K562 (cell line): ENCODE results near the gene ACADVL. TPM values are rescaled to one million over a fixed set of nuclear protein-coding genes. Genes with fewer than 3 reads are reported as not detected.

Experiments
- CC2D1A ChIP-seq: fragments of 450-650 bp; IDR thresholded peaks from 2 replicates; pipeline ENCODE4 v1.6.1; 2017; ENCODE audit warnings: mild to moderate bottlenecking
- CREB1 ChIP-seq, 2 experiments: sonication (generic) in 1 of 2; formaldehyde crosslinking in 1 of 2; IDR thresholded peaks; 2 replicates each; pipeline versions ENCODE4 v1.6.1 to v1.8.0; 2012 to 2022; ENCODE audit warnings: inconsistent platforms in 1 of 2, mild to moderate bottlenecking in 1 of 2, missing genetic modification reagents in 1 of 2, moderate library complexity in 1 of 2
- CREM ChIP-seq: IDR thresholded peaks from 2 replicates; pipeline ENCODE4 v1.6.1; 2014; ENCODE audit warnings: antibody characterized with exemption, low read depth
- HDAC2 ChIP-seq: fragments of 450-650 bp; IDR thresholded peaks from 2 replicates; pipeline ENCODE4 v1.6.1; 2016; ENCODE audit warnings: mild to moderate bottlenecking
- HMGN3 ChIP-seq: IDR thresholded peaks from 2 replicates; pipeline ENCODE4 v1.6.1; 2011; ENCODE audit warnings: borderline replicate concordance, low read depth, mild to moderate bottlenecking, mixed read lengths, low read length; ENCODE audit not compliant: insufficient read length; ENCODE audit errors: extremely low read depth
- RCOR1 ChIP-seq, 2 experiments: IDR thresholded peaks; 2 replicates each; pipeline ENCODE4 v1.6.1; 2012; ENCODE audit warnings: low read depth in 2 of 2, low read length in 2 of 2, borderline replicate concordance in 1 of 2, improper control_type of control experiment in 1 of 2
- SIX5 ChIP-seq, 2 experiments: IDR thresholded peaks; 2 replicates each; pipeline ENCODE4 v1.6.1; 2011; ENCODE audit warnings: low read length in 2 of 2, borderline replicate concordance in 1 of 2, low read depth in 1 of 2, mild to moderate bottlenecking in 1 of 2, moderate library complexity in 1 of 2; ENCODE audit not compliant: insufficient read depth in 1 of 2
- SREBF2 ChIP-seq: sonication (generic); formaldehyde crosslinking; IDR thresholded peaks from 2 replicates; pipeline ENCODE4 v1.4.0; 2020; ENCODE audit warnings: mild to moderate bottlenecking, missing genetic modification reagents
- YY1 ChIP-seq, 3 experiments: IDR thresholded peaks; 2 replicates each; pipeline ENCODE4 v1.6.1; 2011; ENCODE audit warnings: low read length in 2 of 3, mild to moderate bottlenecking in 2 of 3, moderate library complexity in 2 of 3, borderline replicate concordance in 1 of 3, control low read depth in 1 of 3, low read depth in 1 of 3; ENCODE audit not compliant: insufficient read depth in 3 of 3, insufficient replicate concordance in 2 of 3, control insufficient read depth in 1 of 3, insufficient read length in 1 of 3; ENCODE audit errors: extremely low read depth in 1 of 3
- ZBTB8A ChIP-seq: fragments of 450-650 bp; IDR thresholded peaks from 2 replicates; pipeline ENCODE4 v1.6.1; 2018; ENCODE audit warnings: mild to moderate bottlenecking, moderate library complexity; ENCODE audit not compliant: partially characterized antibody
- ZNF146 ChIP-seq: IDR thresholded peaks from one replicate; pipeline ENCODE4 v1.6.1; 2018; ENCODE audit warnings: missing compliant biosample characterization; ENCODE audit not compliant: unreplicated experiment
- ZNF696 ChIP-seq: fragments of 250-450 bp; sonication (Bioruptor Pico); conservative IDR thresholded peaks from 2 replicates; pipeline ENCODE4 v1.4.0; 2020; ENCODE audit warnings: mild to moderate bottlenecking, moderate library complexity
- polyA plus RNA-seq, 8 experiments: library from polyadenylated mRNA; depleted of rRNA in 4 of 8; stranded (reverse) in 5 of 8; unstranded in 3 of 8; fragments of >200 nt; fragmentation: Nextera tagmentation in 2 of 8; fragmentation: Illumina TruSeq in 1 of 8; extraction: Ambion mirVana in 2 of 8; extraction: Trizol in 1 of 8; gene quantifications; 2 replicates each; pipeline versions ENCODE4 v1.2.1 to v1.2.3, GENCODE V29; 2011 to 2014; ENCODE audit warnings: inconsistent platforms in 1 of 8, missing spikeins in 1 of 8
- total RNA-seq, 7 experiments: library from RNA; depleted of rRNA in 6 of 7; stranded (reverse); fragments of >200 nt in 6 of 7; fragmentation: Illumina TruSeq in 2 of 7; extraction: Trizol in 2 of 7; gene quantifications; 2 replicates each; pipeline versions ENCODE4 v1.2.1 to v1.2.3, GENCODE V29; 2011 to 2021; ENCODE audit warnings: low replicate concordance in 1 of 7
- TF ChIP-seq, protein P1 (sequence below): fragments of 200-800 bp; sonication (Bioruptor generic); IDR thresholded peaks from 2 replicates; pipeline ENCODE4 v1.6.1; 2017; ENCODE audit warnings: missing genetic modification characterization, missing compliant biosample characterization
- TF ChIP-seq, protein P2 (sequence below): fragments of 450-650 bp; IDR thresholded peaks from 2 replicates; pipeline ENCODE4 v1.6.1; 2018; ENCODE audit not compliant: partially characterized antibody
- TF ChIP-seq, protein P3 (sequence below): fragments of 250-450 bp; sonication (Bioruptor Pico); IDR thresholded peaks from 2 replicates; pipeline ENCODE4 v1.5.0; 2021

ACADVL gene
- total and polyA plus RNA-seq, 9 of the 15 experiments (the other 6 are each of a cell fraction or from before 2014, with no cell fraction given): 25.5 to 449 (median 214) TPM

GRCh38 chr17:7214300-7215135 lies 5.2 kb upstream of the ACADVL start (continued):
- peak in 1 of 2 experiments; percentile 93; a peak in 3 of 4 replicates for TF ChIP-seq SIX5 (IDR thresholded peaks at IDR 0.05; ENCODE audit: borderline replicate concordance in 1 of 2, insufficient read depth in 1 of 2, low read depth in 1 of 2, low read length in 2 of 2)
- TF ChIP-seq ZNF696 (CRISPR knock-in tag): no peak
- TF ChIP-seq, protein P1, sequence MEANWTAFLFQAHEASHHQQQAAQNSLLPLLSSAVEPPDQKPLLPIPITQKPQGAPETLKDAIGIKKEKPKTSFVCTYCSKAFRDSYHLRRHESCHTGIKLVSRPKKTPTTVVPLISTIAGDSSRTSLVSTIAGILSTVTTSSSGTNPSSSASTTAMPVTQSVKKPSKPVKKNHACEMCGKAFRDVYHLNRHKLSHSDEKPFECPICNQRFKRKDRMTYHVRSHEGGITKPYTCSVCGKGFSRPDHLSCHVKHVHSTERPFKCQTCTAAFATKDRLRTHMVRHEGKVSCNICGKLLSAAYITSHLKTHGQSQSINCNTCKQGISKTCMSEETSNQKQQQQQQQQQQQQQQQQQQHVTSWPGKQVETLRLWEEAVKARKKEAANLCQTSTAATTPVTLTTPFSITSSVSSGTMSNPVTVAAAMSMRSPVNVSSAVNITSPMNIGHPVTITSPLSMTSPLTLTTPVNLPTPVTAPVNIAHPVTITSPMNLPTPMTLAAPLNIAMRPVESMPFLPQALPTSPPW (CRISPR knock-in tag): peak; percentile 92
- TF ChIP-seq, protein P2, sequence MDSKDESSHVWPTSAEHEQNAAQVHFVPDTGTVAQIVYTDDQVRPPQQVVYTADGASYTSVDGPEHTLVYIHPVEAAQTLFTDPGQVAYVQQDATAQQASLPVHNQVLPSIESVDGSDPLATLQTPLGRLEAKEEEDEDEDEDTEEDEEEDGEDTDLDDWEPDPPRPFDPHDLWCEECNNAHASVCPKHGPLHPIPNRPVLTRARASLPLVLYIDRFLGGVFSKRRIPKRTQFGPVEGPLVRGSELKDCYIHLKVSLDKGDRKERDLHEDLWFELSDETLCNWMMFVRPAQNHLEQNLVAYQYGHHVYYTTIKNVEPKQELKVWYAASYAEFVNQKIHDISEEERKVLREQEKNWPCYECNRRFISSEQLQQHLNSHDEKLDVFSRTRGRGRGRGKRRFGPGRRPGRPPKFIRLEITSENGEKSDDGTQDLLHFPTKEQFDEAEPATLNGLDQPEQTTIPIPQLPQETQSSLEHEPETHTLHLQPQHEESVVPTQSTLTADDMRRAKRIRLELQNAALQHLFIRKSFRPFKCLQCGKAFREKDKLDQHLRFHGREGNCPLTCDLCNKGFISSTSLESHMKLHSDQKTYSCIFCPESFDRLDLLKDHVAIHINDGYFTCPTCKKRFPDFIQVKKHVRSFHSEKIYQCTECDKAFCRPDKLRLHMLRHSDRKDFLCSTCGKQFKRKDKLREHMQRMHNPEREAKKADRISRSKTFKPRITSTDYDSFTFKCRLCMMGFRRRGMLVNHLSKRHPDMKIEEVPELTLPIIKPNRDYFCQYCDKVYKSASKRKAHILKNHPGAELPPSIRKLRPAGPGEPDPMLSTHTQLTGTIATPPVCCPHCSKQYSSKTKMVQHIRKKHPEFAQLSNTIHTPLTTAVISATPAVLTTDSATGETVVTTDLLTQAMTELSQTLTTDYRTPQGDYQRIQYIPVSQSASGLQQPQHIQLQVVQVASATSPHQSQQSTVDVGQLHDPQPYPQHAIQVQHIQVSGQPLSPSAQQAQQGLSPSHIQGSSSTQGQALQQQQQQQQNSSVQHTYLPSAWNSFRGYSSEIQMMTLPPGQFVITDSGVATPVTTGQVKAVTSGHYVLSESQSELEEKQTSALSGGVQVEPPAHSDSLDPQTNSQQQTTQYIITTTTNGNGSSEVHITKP: peak; percentile 21
- no peak for TF ChIP-seq SREBF2 (CRISPR knock-in tag)
- TF ChIP-seq HDAC2: peak; percentile 86
- TF ChIP-seq CC2D1A: peak; percentile 41; the same call in 1 of the 2 replicates
- TF ChIP-seq ZNF146: no peak
- TF ChIP-seq CREM: peak; percentile 15; the same call in 1 of the 2 replicates
- TF ChIP-seq HMGN3: peak; percentile 36
- no peak for TF ChIP-seq ZBTB8A
- peak in 1 of 3 experiments; percentile 46 for TF ChIP-seq YY1 (IDR thresholded peaks at IDR 0.05; ENCODE audit: borderline replicate concordance in 1 of 3, control insufficient read depth in 1 of 3, extremely low read depth in 1 of 3, insufficient read depth in 3 of 3, insufficient read length in 1 of 3, insufficient replicate concordance in 2 of 3, low read depth in 1 of 3, low read length in 2 of 3)
- TF ChIP-seq, protein P3, sequence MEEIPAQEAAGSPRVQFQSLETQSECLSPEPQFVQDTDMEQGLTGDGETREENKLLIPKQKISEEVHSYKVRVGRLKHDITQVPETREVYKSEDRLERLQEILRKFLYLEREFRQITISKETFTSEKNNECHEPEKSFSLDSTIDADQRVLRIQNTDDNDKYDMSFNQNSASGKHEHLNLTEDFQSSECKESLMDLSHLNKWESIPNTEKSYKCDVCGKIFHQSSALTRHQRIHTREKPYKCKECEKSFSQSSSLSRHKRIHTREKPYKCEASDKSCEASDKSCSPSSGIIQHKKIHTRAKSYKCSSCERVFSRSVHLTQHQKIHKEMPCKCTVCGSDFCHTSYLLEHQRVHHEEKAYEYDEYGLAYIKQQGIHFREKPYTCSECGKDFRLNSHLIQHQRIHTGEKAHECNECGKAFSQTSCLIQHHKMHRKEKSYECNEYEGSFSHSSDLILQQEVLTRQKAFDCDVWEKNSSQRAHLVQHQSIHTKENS: no peak
- peak in 1 of 2 experiments; percentile 35; a peak in 1 of 4 replicates for TF ChIP-seq RCOR1 (IDR thresholded peaks at IDR 0.05; ENCODE audit: borderline replicate concordance in 1 of 2, low read depth in 2 of 2, low read length in 2 of 2)
- no peak; the same call in 1 of the 2 replicates for TF ChIP-seq CREB1 (IDR thresholded peaks at IDR 0.05)
- peak; percentile 31; the same call in 1 of the 2 replicates for TF ChIP-seq CREB1 (CRISPR knock-in tag; IDR thresholded peaks at IDR 0.05)
